Measurements from ENCODE around the gene KNTC1.

- no peak for TF ChIP-seq POLR2A (IDR thresholded peaks at IDR 0.05)
- TF ChIP-seq, protein P1, sequence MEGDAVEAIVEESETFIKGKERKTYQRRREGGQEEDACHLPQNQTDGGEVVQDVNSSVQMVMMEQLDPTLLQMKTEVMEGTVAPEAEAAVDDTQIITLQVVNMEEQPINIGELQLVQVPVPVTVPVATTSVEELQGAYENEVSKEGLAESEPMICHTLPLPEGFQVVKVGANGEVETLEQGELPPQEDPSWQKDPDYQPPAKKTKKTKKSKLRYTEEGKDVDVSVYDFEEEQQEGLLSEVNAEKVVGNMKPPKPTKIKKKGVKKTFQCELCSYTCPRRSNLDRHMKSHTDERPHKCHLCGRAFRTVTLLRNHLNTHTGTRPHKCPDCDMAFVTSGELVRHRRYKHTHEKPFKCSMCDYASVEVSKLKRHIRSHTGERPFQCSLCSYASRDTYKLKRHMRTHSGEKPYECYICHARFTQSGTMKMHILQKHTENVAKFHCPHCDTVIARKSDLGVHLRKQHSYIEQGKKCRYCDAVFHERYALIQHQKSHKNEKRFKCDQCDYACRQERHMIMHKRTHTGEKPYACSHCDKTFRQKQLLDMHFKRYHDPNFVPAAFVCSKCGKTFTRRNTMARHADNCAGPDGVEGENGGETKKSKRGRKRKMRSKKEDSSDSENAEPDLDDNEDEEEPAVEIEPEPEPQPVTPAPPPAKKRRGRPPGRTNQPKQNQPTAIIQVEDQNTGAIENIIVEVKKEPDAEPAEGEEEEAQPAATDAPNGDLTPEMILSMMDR (IDR thresholded peaks at IDR 0.05) = no peak
- no peak for TF ChIP-seq EP300 (IDR thresholded peaks at IDR 0.05)
These were observed 10.0 kb downstream of the KNTC1 start for GRCh38 chr12:122537021-122537420.
